COLO829 (cell line): ENCODE results near the gene PRKCSH.
A peak's percentile ranks its signal among the peaks of the same experiment; 100 is the strongest.
"Not testable (repeated sequence)": the region's sequence is repeated elsewhere in the genome, so short reads cannot be mapped to it uniquely, and the experiment has no call there.

Experiments used
- DNase-seq: peaks from one replicate; pipeline ENCODE4 v3.0.0; 2012; ENCODE audit warnings: low spot score

PRKCSH gene

GRCh38 chr19:11450570-11451326 lies 15.3 kb downstream of the PRKCSH start:
- no peak for DNase-seq

GRCh38 chr19:11451327-11451870 lies 16.0 kb downstream of the PRKCSH start:
- no peak for DNase-seq

GRCh38 chr19:11451871-11452619 lies 16.6 kb downstream of the PRKCSH start:
- DNase-seq, result peak; percentile 67

- no peak for DNase-seq
Measured at GRCh38 chr19:11452620-11453310, 17.3 kb downstream of the PRKCSH start.

GRCh38 chr19:11453468-11454341 lies 18.3 kb downstream of the PRKCSH start:
- no peak for DNase-seq

- not testable (repeated sequence) for DNase-seq
Measured at GRCh38 chr19:11455233-11455554, 19.8 kb downstream of the PRKCSH start.

- no peak for DNase-seq
Measured at GRCh38 chr19:11456659-11457058, 21.2 kb downstream of the PRKCSH start.

DNA sequence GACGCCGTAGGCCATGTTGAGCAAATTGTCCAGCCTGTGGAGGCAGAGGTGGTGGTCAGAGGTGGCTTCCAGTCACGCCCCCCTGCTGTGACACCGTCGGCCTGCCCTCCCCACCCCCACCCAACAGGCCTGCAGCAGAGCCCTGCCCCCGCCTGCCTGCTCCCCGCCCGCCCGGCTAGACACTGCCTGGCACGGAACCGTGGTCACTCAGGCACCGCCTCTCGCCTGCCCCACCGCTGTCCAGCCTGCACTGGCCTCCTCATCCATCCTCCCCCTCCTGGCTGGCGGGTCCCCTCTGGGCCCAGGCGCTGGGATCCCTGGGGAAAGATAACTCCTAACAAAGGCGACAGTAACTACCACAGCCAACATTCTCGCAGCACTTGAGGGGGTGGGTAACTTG lies 21.7 kb downstream of the PRKCSH start:
- DNase-seq, result no peak

- no peak for DNase-seq
Measured at GRCh38 chr19:11457831-11458230, 22.4 kb downstream of the PRKCSH start.

DNA sequence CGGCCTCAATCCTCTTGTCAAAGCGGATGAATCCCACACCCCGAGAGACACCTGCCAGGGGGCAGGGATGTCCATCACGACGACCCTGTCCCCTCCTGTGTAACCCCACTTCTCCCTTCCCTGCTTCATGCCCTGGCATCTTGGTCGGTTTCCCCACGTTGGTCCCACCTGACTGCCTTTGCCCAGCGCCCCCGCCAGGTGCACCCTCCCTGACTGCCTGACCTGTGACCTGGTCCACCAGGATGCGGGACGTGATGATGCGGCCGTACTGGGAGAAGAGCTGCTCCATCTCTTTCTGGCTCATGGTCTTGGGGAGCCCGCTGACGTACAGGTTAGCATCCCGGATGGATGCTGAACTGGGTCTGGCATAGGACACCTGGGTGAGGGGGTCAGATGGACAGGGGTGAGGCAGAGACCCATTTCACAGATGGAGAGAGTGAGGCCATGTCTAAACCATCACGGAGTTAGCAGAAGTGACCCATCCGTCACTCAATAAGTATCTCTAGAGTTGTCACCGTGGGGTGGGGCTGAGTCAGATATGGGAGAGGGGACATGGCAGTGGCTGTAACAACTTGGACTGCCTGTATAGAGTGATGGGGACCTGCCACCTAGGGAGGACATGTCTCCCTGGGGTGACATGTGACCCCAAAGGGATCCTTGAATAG lies 22.9 kb downstream of the PRKCSH start:
- DNase-seq, result no peak

- not testable (repeated sequence) for DNase-seq
Measured at GRCh38 chr19:11458912-11459311, 23.5 kb downstream of the PRKCSH start.

DNA sequence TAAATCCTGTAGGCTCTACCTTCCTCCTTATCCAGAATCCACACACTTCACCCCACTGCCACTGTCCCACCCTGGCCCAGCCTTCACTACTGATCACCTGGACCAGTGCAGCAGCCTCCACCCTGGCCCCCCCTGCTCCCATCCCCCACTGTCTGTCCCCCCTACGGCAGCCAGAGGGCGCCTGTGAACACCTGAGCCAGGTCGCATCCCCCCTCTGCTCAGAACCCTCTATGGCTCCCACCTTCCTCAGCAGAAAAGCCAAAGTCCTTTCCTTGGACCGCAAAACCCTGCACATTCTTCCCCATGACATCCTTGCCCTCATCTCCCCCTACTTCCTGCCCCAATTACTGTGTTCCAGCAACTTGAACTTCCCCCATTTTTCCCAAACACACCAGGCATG lies 24.8 kb downstream of the PRKCSH start:
- no peak for DNase-seq

- no peak for DNase-seq
Measured at GRCh38 chr19:11461453-11461852, 26.0 kb downstream of the PRKCSH start.

- no peak for DNase-seq
Measured at GRCh38 chr19:11463391-11463790, 28.0 kb downstream of the PRKCSH start.

GRCh38 chr19:11464333-11465265 lies 29.2 kb downstream of the PRKCSH start:
- no peak for DNase-seq

- no peak for DNase-seq
Measured at GRCh38 chr19:11465600-11465999, 30.2 kb downstream of the PRKCSH start.

DNA sequence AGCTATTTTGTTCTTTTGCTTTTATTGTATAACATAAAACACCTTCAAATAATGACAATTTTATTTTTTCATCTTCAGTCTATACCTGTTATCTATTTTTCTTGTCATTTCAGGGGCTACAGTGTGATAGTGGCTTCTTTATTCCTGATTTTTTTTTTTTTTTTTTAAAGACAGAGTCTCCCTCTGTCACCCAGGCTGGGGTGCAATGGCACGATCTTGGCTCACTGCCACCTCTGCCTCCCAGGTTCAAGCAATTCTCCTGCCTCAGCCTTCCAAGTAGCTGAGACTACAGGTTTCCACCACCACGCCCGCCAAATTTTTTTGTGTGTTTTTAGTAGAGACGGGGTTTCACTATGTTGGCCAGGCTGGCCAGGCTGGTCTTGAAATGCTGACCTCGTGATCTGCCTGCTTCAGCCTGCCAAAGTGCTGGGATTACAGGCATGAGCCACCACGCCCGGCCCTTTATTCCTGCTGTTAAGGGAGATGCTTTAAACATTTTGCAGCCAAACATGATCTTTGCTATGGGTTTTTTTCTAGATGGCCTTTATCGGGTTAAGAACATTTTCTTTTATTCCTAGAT lies 32.9 kb downstream of the PRKCSH start:
- DNase-seq, result not testable (repeated sequence)

DNA sequence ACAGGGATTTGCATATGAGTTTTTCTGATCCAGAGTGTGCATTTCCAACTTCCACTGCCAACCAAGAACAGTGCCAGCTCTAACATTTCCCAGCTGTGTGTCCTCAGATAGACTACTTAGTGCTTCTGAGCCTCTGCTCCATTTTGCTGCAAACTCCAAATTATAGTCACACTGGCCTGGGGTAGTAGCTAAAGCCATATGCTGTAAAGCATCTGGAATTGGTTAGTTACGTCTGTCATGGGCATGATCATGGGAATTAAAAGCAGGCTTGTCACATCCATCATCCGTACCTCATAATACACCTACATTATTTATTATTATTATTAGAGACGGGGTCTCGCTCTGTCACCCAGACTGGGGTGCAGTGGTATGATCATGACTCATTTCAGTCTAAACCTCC lies 38.3 kb downstream of the PRKCSH start:
- DNase-seq, result no peak

- DNase-seq, result not testable (repeated sequence)
Measured at GRCh38 chr19:11475343-11475742, 39.9 kb downstream of the PRKCSH start.

- DNase-seq, result no peak
Measured at GRCh38 chr19:11475861-11476260, 40.4 kb downstream of the PRKCSH start.
